Upper lobe of left lung (tissue), 6 donors: ENCODE data around the gene EXOC6B. TPM values are rescaled to one million over a fixed set of nuclear protein-coding genes. Genes with fewer than 3 reads are reported as not detected.

Source experiments
- ATAC-seq, 2 donors: fragments of 200-7000 bp; cut with Tn5 transposase; one replicate each; pipeline ENCODE4 v1.9.1; 2022; ENCODE audit warnings: mild to moderate bottlenecking in 2 of 2, moderate library complexity in 2 of 2; ENCODE audit not compliant: low FRiP score in 2 of 2
- DNase-seq, 2 donors: peaks; one replicate each; pipeline ENCODE4 v3.0.0-alpha.2; 2019 to 2020
- H3K27ac ChIP-seq, 4 donors: fragments of 200-600 bp; sonication (generic); one replicate each; pipeline ENCODE4 v1.5.1; 2016 to 2019
- H3K27me3 ChIP-seq, 4 donors: fragments of 200-600 bp; sonication (generic); one replicate each; pipeline ENCODE4 v1.5.1; 2017 to 2019
- H3K36me3 ChIP-seq, 4 donors: fragments of 200-600 bp; sonication (generic); one replicate each; pipeline ENCODE4 v1.5.1; 2016 to 2019
- H3K4me1 ChIP-seq, 4 donors: fragments of 200-600 bp; sonication (generic); one replicate each; pipeline ENCODE4 v1.5.1; 2018 to 2019
- H3K4me3 ChIP-seq, 4 donors: fragments of 200-600 bp; sonication (generic); one replicate each; pipeline ENCODE4 v1.5.1; 2017 to 2019; ENCODE audit warnings: mild to moderate bottlenecking in 2 of 4, moderate library complexity in 1 of 4
- H3K9me3 ChIP-seq, 4 donors: fragments of 200-600 bp; sonication (generic); one replicate each; pipeline ENCODE4 v1.5.1; 2018 to 2019
- CTCF ChIP-seq, 6 experiments: fragments of 450-650 bp in 4 of 6; fragments of 200-600 bp in 2 of 6; sonication (generic) in 2 of 6; IDR thresholded peaks; one replicate each; pipeline ENCODE4 v1.5.1; 2016 to 2019; ENCODE audit warnings: antibody characterized with exemption in 6 of 6
- EP300 ChIP-seq, 4 donors: sonication (generic); formaldehyde crosslinking; IDR thresholded peaks; one replicate each; pipeline ENCODE4 v1.5.1; 2017; ENCODE audit warnings: antibody characterized with exemption in 4 of 4, control low read depth in 2 of 4
- POLR2A ChIP-seq, 4 donors: fragments of 450-650 bp; IDR thresholded peaks; one replicate each; pipeline ENCODE4 v1.5.1; 2016 to 2017; ENCODE audit warnings: antibody characterized with exemption in 4 of 4, mild to moderate bottlenecking in 2 of 4
- POLR2AphosphoS5 ChIP-seq, 2 donors: sonication (generic); formaldehyde crosslinking; IDR thresholded peaks; one replicate each; pipeline ENCODE4 v1.5.1; 2017; ENCODE audit warnings: antibody characterized with exemption in 2 of 2
- WGBS, 2 donors: methylation state at CpG; one replicate each; pipeline ENCODE4 v1.1.5; 2017 to 2018; 5-methylcytosine and 5-hydroxymethylcytosine counted together
- small RNA-seq, 4 donors: library from RNA; depleted of rRNA; stranded (forward); fragments of <200 nt; gene quantifications; one replicate each; pipeline ENCODE3, GENCODE V24; 2016
- total RNA-seq, 6 donors: library from RNA; depleted of rRNA in 4 of 6; stranded (reverse); fragments of >200 nt in 4 of 6; gene quantifications; one replicate each; pipeline versions ENCODE4 v1.1.0 to v1.2.1, GENCODE V29; 2016 to 2021
- donor health status: DM: no; HTN: no; CAD: no; lungs with moderate emphysema.
- donor health status: DM: no; HTN: yes; CAD: no; lungs with severe emphysema.

EXOC6B gene
- total RNA-seq, 6 donors from 2014 or later, result 11.0 to 56.6 (median 24.0) TPM

GRCh38 chr2:72128843-72129227 is 697.0 kb downstream of the EXOC6B start:
- no peaks in the 10 kb centered on the region for H3K36me3 ChIP-seq
- 78 to 89% methylated on average over 6 to 11 of the region's 11 CpGs for whole genome bisulfite sequencing, 2 donors
- TF ChIP-seq POLR2A (IDR thresholded peaks at IDR 0.05), result no peak
- TF ChIP-seq POLR2AphosphoS5 (IDR thresholded peaks at IDR 0.05), result no peak
- DNase-seq (peak in 1 of 2 donors; percentile 13), ATAC-seq (no peak)
- no peak overlapping the region for H3K27ac ChIP-seq
- no peaks in the 10 kb centered on the region for H3K9me3 ChIP-seq
- H3K4me3 ChIP-seq, result no peak overlapping the region
- no peaks in the 10 kb centered on the region for H3K27me3 ChIP-seq
- H3K4me1 ChIP-seq, result no peaks in the 10 kb centered on the region

GRCh38 chr2:72128059-72128842 is 697.6 kb downstream of the EXOC6B start:
- Histone ChIP-seq H3K9me3 (no peaks in the 10 kb centered on the region), H3K36me3 (no peaks in the 10 kb centered on the region), H3K27ac (no peak overlapping the region), H3K27me3 (no peaks in the 10 kb centered on the region), H3K4me1 (no peaks in the 10 kb centered on the region), H3K4me3 (no peak overlapping the region)
- TF ChIP-seq POLR2AphosphoS5 (IDR thresholded peaks at IDR 0.05), result no peak
- TF ChIP-seq POLR2A (IDR thresholded peaks at IDR 0.05), result no peak
- no peak for TF ChIP-seq EP300 (IDR thresholded peaks at IDR 0.05)
- no peak for TF ChIP-seq CTCF (IDR thresholded peaks at IDR 0.05)
- no peak for ATAC-seq
- whole genome bisulfite sequencing, 2 donors, result 91% methylated on average over 19 of the region's 24 CpGs
- no peak for DNase-seq

GRCh38 chr2:72127401-72128058 is 698.3 kb downstream of the EXOC6B start:
- TF ChIP-seq EP300 (IDR thresholded peaks at IDR 0.05) (no peak), POLR2AphosphoS5 (IDR thresholded peaks at IDR 0.05) (no peak), POLR2A (IDR thresholded peaks at IDR 0.05) (no peak), CTCF (IDR thresholded peaks at IDR 0.05) (no peak)
- no peak overlapping the region for H3K4me3 ChIP-seq
- no peaks in the 10 kb centered on the region for H3K9me3 ChIP-seq
- no peaks in the 10 kb centered on the region for H3K27me3 ChIP-seq
- H3K27ac ChIP-seq, result no peak overlapping the region
- 83 to 88% methylated on average over 7 to 21 of the region's 21 CpGs for WGBS, 2 donors
- ATAC-seq (peak in 1 of 2 donors; percentile 27), DNase-seq (peak in 1 of 2 donors; percentile 52)
- H3K36me3 ChIP-seq, result no peaks in the 10 kb centered on the region
- H3K4me1 ChIP-seq, result no peaks in the 10 kb centered on the region

GRCh38 chr2:72126186-72127100 is 699.4 kb downstream of the EXOC6B start:
- no peak for ATAC-seq

More at GRCh38 chr2:72126186-72127100, 699.4 kb downstream of the EXOC6B start:
- DNase-seq, result no peak
- H3K4me3 ChIP-seq, result no peak overlapping the region
- 83 to 90% methylated on average over 7 to 10 of the region's 10 CpGs for WGBS, 2 donors
- no peaks in the 10 kb centered on the region for H3K4me1 ChIP-seq
- H3K27ac ChIP-seq, result no peak overlapping the region
- no peaks in the 10 kb centered on the region for H3K36me3 ChIP-seq
- H3K9me3 ChIP-seq, result no peaks in the 10 kb centered on the region
- no peak for TF ChIP-seq POLR2AphosphoS5 (IDR thresholded peaks at IDR 0.05)
- TF ChIP-seq EP300 (IDR thresholded peaks at IDR 0.05), result no peak
- TF ChIP-seq POLR2A (IDR thresholded peaks at IDR 0.05), result no peak
- TF ChIP-seq CTCF (IDR thresholded peaks at IDR 0.05), result no peak
- H3K27me3 ChIP-seq, result no peaks in the 10 kb centered on the region

Small RNA genes within 50 kb of the gene (small RNA-seq; reads per million reads assigned to genes)
- gene RF00592 (0 reads per million in 4 donors), gene RNU2-39P (0 to 0.43 (median 0.36) reads per million in 4 donors)

Other genes with a start within 250 kb of the EXOC6B start
- 10 to 100 TPM; 26.2 to 49.2 (median 34.2) TPM for gene SPR, start 61.4 kb upstream of the EXOC6B start, total RNA-seq
- not detected for gene EMX1, start 91.5 kb upstream of the EXOC6B start, total RNA-seq
- 10 to 100 TPM; 10.8 to 44.0 (median 13.7) TPM for gene SFXN5, start 245.7 kb upstream of the EXOC6B start, total RNA-seq